GM12891 (cell line): ENCODE data around the gene MICU1.

Experiments used
- POLR2A ChIP-seq: IDR thresholded peaks from 2 replicates; pipeline ENCODE4 v1.6.1; 2011; ENCODE audit warnings: low read depth, low read length, control low read depth
- POLR2AphosphoS5 ChIP-seq: IDR thresholded peaks from 2 replicates; pipeline ENCODE4 v1.6.1; 2011; ENCODE audit warnings: low read depth, low read length, control low read depth
- POU2F2 ChIP-seq: IDR thresholded peaks from 2 replicates; pipeline ENCODE4 v1.6.1; 2011; ENCODE audit warnings: low read depth, mild to moderate bottlenecking, control low read depth, low read length, moderate library complexity
- SPI1 ChIP-seq: IDR thresholded peaks from 2 replicates; pipeline ENCODE4 v1.6.1; 2011; ENCODE audit warnings: low read depth, low read length, control low read depth
- TAF1 ChIP-seq: IDR thresholded peaks from 2 replicates; pipeline ENCODE4 v1.6.1; 2011; ENCODE audit warnings: low read depth, low read length, control low read depth

DNA sequence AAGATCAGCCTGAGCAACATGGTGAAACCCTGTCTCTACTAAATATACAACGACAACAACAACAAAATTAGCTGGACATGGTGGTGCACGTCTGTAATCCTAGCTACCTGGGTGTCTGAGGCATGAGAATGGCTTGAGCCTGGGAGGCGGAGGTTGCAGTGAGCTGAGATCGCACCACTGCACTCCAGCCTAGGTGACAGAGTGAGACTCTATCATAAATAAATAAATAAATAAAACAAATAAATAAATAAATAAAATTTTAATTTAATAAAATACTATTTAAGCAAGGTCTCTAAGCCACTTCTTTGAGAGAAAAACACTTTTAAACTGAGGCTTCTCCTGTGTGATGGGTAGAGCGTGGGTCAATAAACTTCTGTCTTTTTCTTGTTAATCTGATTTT, 38.3 kb downstream of the MICU1 start:
- no peak for TF ChIP-seq POLR2A
- no peak for TF ChIP-seq POU2F2
- TF ChIP-seq POLR2AphosphoS5 = no peak
- TF ChIP-seq TAF1 = no peak
- TF ChIP-seq SPI1 = no peak
